Measurements from ENCODE around the gene DNMT3A.

DNMT3A gene

DNA sequence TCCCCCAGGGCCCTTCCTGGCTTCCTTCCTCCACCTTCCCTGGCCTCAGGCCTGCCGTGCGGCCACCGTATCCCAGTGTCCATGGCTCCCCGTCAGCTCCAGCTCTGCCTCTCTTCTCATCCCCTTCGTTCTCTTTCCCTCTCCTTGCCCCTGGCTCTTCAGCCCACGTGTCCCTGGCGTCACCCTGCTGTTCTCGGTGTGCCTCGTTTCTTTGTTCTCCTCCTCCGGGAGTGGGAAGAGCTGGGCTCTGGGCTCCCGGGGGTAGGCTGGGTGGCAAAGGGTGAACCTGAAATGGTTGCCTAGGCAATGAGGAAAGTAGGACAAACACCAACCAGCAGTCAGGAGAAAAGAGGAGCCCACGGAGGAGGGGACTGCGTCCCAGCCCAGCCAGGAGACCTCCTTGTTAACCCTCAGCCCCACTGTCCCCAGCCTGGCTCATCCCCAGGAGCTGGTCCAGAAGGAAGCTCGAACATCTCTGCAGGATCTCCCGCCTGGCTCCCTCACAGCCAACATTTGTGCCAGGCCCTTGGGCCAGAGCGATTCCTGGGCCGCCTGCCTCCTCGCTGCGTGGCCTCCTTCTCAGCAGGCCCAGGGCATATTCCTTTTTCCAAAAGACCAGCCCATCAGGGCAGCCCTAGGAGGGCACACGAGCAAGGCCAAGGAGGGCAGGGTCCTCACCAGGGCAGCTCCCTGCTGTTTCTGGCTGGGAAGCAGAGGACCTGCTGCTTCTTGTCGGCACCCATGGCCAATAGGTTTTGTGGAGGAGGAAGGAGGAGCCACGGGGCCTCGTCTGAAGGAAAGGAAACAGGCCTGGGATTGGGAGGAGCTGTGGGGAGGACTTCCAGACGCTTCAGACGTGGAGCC is 30.9 kb upstream of the DNMT3A start:
- DNase-seq (ENCODE audit: extremely low read depth, low read depth), result no peak
- TF ChIP-seq, protein P1, sequence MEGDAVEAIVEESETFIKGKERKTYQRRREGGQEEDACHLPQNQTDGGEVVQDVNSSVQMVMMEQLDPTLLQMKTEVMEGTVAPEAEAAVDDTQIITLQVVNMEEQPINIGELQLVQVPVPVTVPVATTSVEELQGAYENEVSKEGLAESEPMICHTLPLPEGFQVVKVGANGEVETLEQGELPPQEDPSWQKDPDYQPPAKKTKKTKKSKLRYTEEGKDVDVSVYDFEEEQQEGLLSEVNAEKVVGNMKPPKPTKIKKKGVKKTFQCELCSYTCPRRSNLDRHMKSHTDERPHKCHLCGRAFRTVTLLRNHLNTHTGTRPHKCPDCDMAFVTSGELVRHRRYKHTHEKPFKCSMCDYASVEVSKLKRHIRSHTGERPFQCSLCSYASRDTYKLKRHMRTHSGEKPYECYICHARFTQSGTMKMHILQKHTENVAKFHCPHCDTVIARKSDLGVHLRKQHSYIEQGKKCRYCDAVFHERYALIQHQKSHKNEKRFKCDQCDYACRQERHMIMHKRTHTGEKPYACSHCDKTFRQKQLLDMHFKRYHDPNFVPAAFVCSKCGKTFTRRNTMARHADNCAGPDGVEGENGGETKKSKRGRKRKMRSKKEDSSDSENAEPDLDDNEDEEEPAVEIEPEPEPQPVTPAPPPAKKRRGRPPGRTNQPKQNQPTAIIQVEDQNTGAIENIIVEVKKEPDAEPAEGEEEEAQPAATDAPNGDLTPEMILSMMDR (IDR thresholded peaks at IDR 0.05; ENCODE audit: low read depth, low read length), result no peak

DNA sequence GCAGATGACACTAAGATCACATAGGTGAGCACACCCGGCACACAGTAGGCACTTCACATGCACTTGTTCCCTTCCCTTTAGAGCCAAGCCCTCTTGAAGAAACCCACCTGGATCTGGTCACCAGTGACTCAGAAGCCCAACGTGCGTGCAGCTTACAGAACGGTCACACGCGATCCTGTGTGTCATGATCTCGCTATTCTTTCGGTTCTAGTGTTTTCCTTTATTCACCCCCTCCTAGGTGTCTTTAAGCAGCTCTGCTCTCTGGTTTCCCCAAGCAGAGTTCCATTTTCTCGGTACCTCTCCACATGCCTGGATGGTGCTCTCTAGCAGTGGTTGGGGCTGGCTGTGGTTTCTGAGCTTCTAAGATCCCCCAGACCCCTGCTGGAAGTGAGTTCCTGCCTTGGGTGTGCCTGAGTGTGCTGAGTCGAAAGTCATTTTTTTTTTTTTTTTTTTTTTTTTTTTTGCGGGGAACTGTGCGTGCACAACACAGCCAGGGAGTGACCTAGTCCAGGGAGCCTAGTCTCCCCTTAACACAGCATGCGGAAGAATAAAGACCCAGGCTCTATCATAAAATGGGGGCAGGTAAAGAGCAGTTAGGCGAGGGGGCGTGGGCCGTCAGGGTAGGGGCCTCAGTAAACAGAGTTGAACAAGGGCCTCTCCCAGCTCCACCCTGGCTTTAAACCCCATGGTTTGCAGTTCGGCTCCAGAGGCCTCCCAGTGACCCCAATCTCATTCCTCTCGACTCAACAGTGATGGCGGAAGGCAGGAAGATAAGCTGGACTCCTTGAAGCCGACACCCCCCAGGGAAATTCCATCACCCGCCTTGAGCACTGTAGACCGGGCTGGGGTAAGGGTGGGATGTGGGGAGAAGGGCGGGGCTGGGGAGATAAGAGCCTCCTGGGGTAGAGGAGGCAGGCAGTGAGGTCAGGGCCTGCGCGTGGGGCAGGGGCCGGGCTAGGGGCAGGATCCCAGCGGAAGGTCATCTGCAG is 29.8 kb upstream of the DNMT3A start:
- TF ChIP-seq, protein P1 (IDR thresholded peaks at IDR 0.05; ENCODE audit: low read depth, low read length), result no peak
- no peak for DNase-seq (ENCODE audit: extremely low read depth, low read depth)

DNA sequence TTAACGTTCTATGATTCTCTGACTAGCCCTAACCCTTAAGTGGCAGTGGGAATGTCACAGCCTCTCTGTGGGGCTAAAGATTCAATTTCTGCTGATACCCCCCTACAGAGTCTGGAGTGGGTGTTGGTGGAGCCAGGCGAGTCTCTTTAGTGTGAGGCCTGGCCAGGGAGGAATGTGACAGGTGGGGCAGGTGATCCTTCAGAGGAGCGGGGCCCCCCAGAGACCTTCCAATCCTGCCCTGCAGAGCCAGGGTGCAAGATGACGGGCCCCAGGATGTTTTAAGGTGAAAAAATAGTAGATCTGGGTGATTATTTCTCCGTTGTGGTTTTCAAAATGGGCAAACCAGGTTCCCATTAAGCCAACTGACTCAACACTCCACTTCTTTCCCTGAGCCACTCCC is 28.2 kb upstream of the DNMT3A start:
- TF ChIP-seq, protein P1 (IDR thresholded peaks at IDR 0.05; ENCODE audit: low read depth, low read length), result no peak
- DNase-seq (ENCODE audit: extremely low read depth, low read depth), result no peak

DNA sequence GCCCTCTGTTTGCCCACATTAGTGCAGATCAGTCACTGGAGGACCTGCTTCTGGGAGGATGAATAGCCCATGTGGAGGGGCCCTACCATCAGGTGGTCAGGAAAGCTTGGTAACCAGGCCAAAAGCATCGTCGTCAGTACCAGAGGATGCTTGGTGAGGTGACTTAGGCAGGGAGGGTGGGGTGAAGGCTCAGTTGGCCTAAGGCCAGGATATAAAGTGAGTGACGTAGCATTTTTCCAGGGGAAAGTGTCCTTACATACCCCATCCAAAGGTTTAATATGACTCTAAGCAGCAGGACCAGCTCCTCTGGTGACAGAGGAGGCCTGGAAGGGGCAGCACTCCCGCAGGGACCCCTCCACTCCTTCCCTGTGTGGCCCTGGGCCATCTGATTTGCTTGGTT is 27.7 kb upstream of the DNMT3A start:
- TF ChIP-seq, protein P1 (IDR thresholded peaks at IDR 0.05; ENCODE audit: low read depth, low read length), result no peak

DNA sequence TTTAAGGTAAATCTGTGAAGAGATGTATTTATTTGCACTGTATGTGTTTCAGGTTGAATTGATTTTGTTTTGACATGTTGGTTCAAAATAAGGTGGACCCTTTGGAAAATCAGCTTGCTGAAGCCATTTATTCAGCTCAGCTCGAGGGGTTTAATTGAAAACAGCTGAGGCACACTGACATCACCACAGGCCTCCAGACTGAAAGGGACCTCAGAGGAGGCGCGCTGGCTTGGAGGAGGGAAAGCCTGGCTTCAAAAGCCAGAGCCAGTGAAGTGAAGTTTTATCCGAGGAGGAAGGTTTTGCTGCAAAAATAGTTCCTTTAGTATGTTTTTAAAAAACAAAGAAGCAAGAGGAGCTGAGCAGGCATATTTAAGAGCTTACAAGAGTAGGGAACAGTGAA is 26.9 kb upstream of the DNMT3A start:
- TF ChIP-seq, protein P1 (IDR thresholded peaks at IDR 0.05; ENCODE audit: low read depth, low read length), result no peak
- DNase-seq (ENCODE audit: extremely low read depth, low read depth), result no peak

More for the DNA sequence above, 27.7 kb upstream of the DNMT3A start:
- no peak for DNase-seq (ENCODE audit: extremely low read depth, low read depth)

DNA sequence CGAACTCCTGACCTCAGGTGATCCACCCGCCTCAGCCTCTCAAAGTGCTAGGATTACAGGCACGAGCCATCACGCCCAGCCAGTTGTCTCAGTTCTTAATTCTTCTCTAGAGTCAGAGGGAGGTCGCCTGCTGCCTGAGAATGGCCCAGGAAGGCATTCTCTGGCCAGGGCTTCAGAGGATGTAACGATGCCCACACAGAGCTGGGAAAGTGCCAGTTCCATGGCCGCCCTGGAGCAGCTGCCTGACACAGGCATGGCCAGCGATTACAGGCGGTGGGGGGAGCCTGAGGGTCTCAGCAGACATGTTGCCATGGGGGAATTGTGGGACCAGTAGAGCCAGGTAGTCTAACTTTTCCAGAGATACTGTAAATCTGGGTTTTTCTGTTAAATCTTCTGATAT is 25.6 kb upstream of the DNMT3A start:
- no peak for DNase-seq (ENCODE audit: extremely low read depth, low read depth)
- TF ChIP-seq, protein P1 (IDR thresholded peaks at IDR 0.05; ENCODE audit: low read depth, low read length), result no peak

Measured in AG09319 (cell line).